ENCODE results near the gene FAM107B. TPM values are rescaled to one million over a fixed set of nuclear protein-coding genes. Genes with fewer than 3 reads are reported as not detected.

The FAM107B gene
- total and polyA plus RNA-seq, 2 of the 8 experiments (the other 6 are each of a cell fraction or from before 2014, with no cell fraction given), result 7.5 to 28.1 TPM

DNA sequence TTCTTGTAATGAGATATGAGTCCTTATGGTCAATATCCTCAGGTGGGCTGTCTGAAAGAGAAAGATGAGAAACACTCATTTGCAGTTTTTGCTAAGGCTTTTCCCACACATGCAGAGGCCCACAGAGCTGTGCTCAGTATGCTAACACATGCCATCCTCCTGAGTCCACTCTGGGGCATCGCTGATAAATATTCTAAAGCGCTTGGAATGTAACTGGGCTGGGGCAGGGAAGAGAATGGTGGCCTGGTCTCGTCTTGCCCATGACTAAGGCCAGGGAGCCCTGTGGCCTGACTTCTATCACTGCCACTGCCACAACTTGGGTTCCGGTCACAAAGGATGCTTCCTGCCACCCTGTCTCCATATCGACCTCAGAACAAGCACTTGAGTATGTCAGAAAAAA lies 244.2 kb downstream of the FAM107B start:
- 83% methylated on average over 5 of the region's 5 CpGs; no CpG with 5 or more reads in 1 of the 2 experiments for WGBS, 2 experiments (ENCODE audit: extremely low coverage in 1 of 2, insufficient coverage in 1 of 2, insufficient read length in 1 of 2, insufficient replicate concordance in 2 of 2, low coverage in 1 of 2, low lambda C conversion rate in 2 of 2, missing lambda C conversion rate in 1 of 2)
- Histone ChIP-seq H2BK12ac (ENCODE audit: low read depth, low read length) (no peak overlapping the region), H3K18ac (ENCODE audit: extremely low read depth, low read length) (no peak overlapping the region), H4K91ac (replicated peaks; ENCODE audit: insufficient read length, low read length) (no peak overlapping the region), H2BK20ac (ENCODE audit: low read length) (no peak overlapping the region), H2BK5ac (ENCODE audit: low read depth, low read length) (no peak overlapping the region; the same call in 1 of the 2 replicates), H3K79me2 (ENCODE audit: control insufficient read depth in 1 of 2, insufficient read depth in 2 of 2, low read length in 2 of 2) (0 out of 4 replicates have a peak, but pooled peaks cover 0 to 4% of the 10 kb centered on the region in 2 experiments), H3K36me3 (ENCODE audit: control insufficient read depth in 2 of 4, insufficient read depth in 4 of 4, low read length in 3 of 4) (no peaks in the 10 kb centered on the region), H2AFZ (ENCODE audit: low read length) (no peak overlapping the region), H3K23ac (ENCODE audit: insufficient read length) (no peak overlapping the region), H3K4me3 (ENCODE audit: extremely low read depth in 1 of 4, insufficient read depth in 2 of 4, low read depth in 3 of 4, low read length in 4 of 4) (no peak overlapping the region), H3K4me1 (replicated peaks in 1 of 4; ENCODE audit: control insufficient read depth in 3 of 4, insufficient read depth in 4 of 4, low read length in 3 of 4) (no peaks in the 10 kb centered on the region), H3K9me3 (ENCODE audit: insufficient read depth in 2 of 2, low read depth in 1 of 2, low read length in 1 of 2) (no peaks in the 10 kb centered on the region), H2AK5ac (ENCODE audit: low read depth, low read length) (no peak overlapping the region), H3K4me2 (ENCODE audit: insufficient read depth in 1 of 2, low read depth in 2 of 2, low read length in 2 of 2) (no peak overlapping the region), H4K8ac (ENCODE audit: extremely low read depth, insufficient read depth, low read length) (no peak overlapping the region), H3K4ac (replicated peaks; ENCODE audit: insufficient read length, low read depth, low read length) (no peak overlapping the region), H4K20me1 (replicated peaks in 1 of 2; ENCODE audit: control insufficient read depth in 1 of 2, insufficient read depth in 2 of 2, low read length in 2 of 2) (peaks cover 0 to 4% of the 10 kb centered on the region in 2 experiments), H3K27ac (ENCODE audit: low read depth, low read length) (no peak overlapping the region), H3K27me3 (replicated peaks in 1 of 4; ENCODE audit: control insufficient read depth in 3 of 4, extremely low read depth in 1 of 4, insufficient read depth in 3 of 4, low read length in 3 of 4) (no peaks in the 10 kb centered on the region), H3K14ac (ENCODE audit: insufficient read length) (no peak overlapping the region), H4K5ac (ENCODE audit: insufficient read length, low read depth, low read length) (no peak overlapping the region), H3K9ac (replicated peaks in 1 of 4; ENCODE audit: extremely low read depth in 1 of 4, low read depth in 3 of 4, low read length in 3 of 4) (no peak overlapping the region), H3K23me2 (ENCODE audit: low read depth, low read length) (no peaks in the 10 kb centered on the region), H3K79me1 (ENCODE audit: low read depth, low read length) (no peaks in the 10 kb centered on the region; the same call in 1 of the 2 replicates), H3K56ac (replicated peaks; ENCODE audit: insufficient read length, low read depth, low read length) (no peak overlapping the region), H2BK15ac (ENCODE audit: low read length) (no peak overlapping the region), H2BK120ac (replicated peaks; ENCODE audit: low read depth, low read length) (no peak overlapping the region)
- FAIRE-seq (no peak), DNase-seq (ENCODE audit: low read depth in 1 of 2, low spot score in 2 of 2) (no peak)
- ChIA-PET CTCF (ENCODE audit: partially characterized antibody) (interaction anchor here (0.9 kb wide), 2 partner anchors 11 to 111 kb away, joined by 3 read pairs; no protein-coding TSS in a partner anchor), POLR2A (ENCODE audit: partially characterized antibody) (interaction anchor here (1.1 kb wide), 1 partner anchor 10 kb away, joined by 4 read pairs; no protein-coding TSS in a partner anchor)
- TF ChIP-seq CEBPB (IDR thresholded peaks at IDR 0.05; ENCODE audit: low read depth, low read length), result no peak
- no peak for TF ChIP-seq FOSL1 (IDR thresholded peaks at IDR 0.05; ENCODE audit: insufficient read depth, low read depth, low read length)
- TF ChIP-seq SRF (IDR thresholded peaks at IDR 0.05; ENCODE audit: low read depth, low read length), result no peak
- TF ChIP-seq POLR2AphosphoS5 (IDR thresholded peaks at IDR 0.05; ENCODE audit: low read depth, low read length), result no peak
- no peak for TF ChIP-seq YY1 (IDR thresholded peaks at IDR 0.05; ENCODE audit: low read depth, low read length)

Measured in H1 (cell line).